ENCODE data around the gene KLHL22.
A peak's percentile ranks its signal among the peaks of the same experiment; 100 is the strongest.

KLHL22 gene

GRCh38 chr22:20523086-20523983 is 27.7 kb upstream of the KLHL22 start:
- DNase-seq (ENCODE audit: low read depth), result no peak
- H3K4me3 ChIP-seq (ENCODE audit: low read length), result no peak overlapping the region
- no peak for TF ChIP-seq CTCF (IDR thresholded peaks at IDR 0.05; ENCODE audit: insufficient read depth, low read depth, low read length, missing control alignments)

GRCh38 chr22:20522134-20523004 is 26.8 kb upstream of the KLHL22 start:
- H3K4me3 ChIP-seq (ENCODE audit: low read length), result no peak overlapping the region
- TF ChIP-seq CTCF (IDR thresholded peaks at IDR 0.05; ENCODE audit: insufficient read depth, low read depth, low read length, missing control alignments), result no peak
- DNase-seq (ENCODE audit: low read depth), result no peak

GRCh38 chr22:20520093-20520511 is 24.5 kb upstream of the KLHL22 start:
- DNase-seq (ENCODE audit: low read depth), result peak; percentile 37
- TF ChIP-seq CTCF (IDR thresholded peaks at IDR 0.05; ENCODE audit: insufficient read depth, low read depth, low read length, missing control alignments), result no peak
- H3K4me3 ChIP-seq (ENCODE audit: low read length), result no peak overlapping the region

GRCh38 chr22:20519558-20519957 is 24.0 kb upstream of the KLHL22 start:
- no peak for TF ChIP-seq CTCF (IDR thresholded peaks at IDR 0.05; ENCODE audit: insufficient read depth, low read depth, low read length, missing control alignments)
- H3K4me3 ChIP-seq (ENCODE audit: low read length), result no peak overlapping the region
- no peak for DNase-seq (ENCODE audit: low read depth)

- DNase-seq (ENCODE audit: low read depth), result no peak
- H3K4me3 ChIP-seq (ENCODE audit: low read length), result no peak overlapping the region
- no peak for TF ChIP-seq CTCF (IDR thresholded peaks at IDR 0.05; ENCODE audit: insufficient read depth, low read depth, low read length, missing control alignments)
Measured at GRCh38 chr22:20517841-20518592, 22.4 kb upstream of the KLHL22 start.

GRCh38 chr22:20517422-20517821 is 21.8 kb upstream of the KLHL22 start:
- TF ChIP-seq CTCF (IDR thresholded peaks at IDR 0.05; ENCODE audit: insufficient read depth, low read depth, low read length, missing control alignments), result no peak
- peak; percentile 74 for DNase-seq (ENCODE audit: low read depth)
- no peak overlapping the region for H3K4me3 ChIP-seq (ENCODE audit: low read length)
